Neural crest cell (in vitro differentiated cells): ENCODE data around the gene ACAP2. TPM values are rescaled to one million over a fixed set of nuclear protein-coding genes. Genes with fewer than 3 reads are reported as not detected.
"Not testable (repeated sequence)": the region's sequence is repeated elsewhere in the genome, so short reads cannot be mapped to it uniquely, and the experiment has no call there.

Experiments
- DNase-seq: peaks from one replicate; pipeline ENCODE4 v3.0.0; 2021; ENCODE audit warnings: low read depth, mixed read lengths, low spot score
- H3K27ac Mint-ChIP-seq: one replicate; pipeline ENCODE4 v1.8.0; 2021; ENCODE audit warnings: mild to moderate bottlenecking, mixed read lengths; ENCODE audit not compliant: unreplicated experiment
- H3K27me3 Mint-ChIP-seq: 2 replicates; pipeline ENCODE4 v1.8.0; 2021; ENCODE audit warnings: low read depth, mild to moderate bottlenecking, mixed read lengths
- H3K36me3 Mint-ChIP-seq: 2 replicates; pipeline ENCODE4 v1.8.0; 2021; ENCODE audit warnings: low read depth, mild to moderate bottlenecking, mixed read lengths
- H3K4me1 Mint-ChIP-seq: 2 replicates; pipeline ENCODE4 v1.8.0; 2021; ENCODE audit warnings: mixed read lengths
- H3K4me3 Mint-ChIP-seq: one replicate; pipeline ENCODE4 v1.8.0; 2021; ENCODE audit warnings: mild to moderate bottlenecking, mixed read lengths
- H3K9me3 Mint-ChIP-seq: 2 replicates; pipeline ENCODE4 v1.8.0; 2021; ENCODE audit warnings: mixed read lengths
- CTCF ChIP-seq: fragments of 200-600 bp; sonication (generic); conservative IDR thresholded peaks from 2 replicates; pipeline ENCODE4 v1.5.0; 2021; ENCODE audit warnings: antibody characterized with exemption, mild to moderate bottlenecking
- long read RNA-seq: library from polyadenylated mRNA; unstranded; transcript quantifications from one replicate; pipeline ENCODE4 v2.0.0, GENCODE V29; 2020
- total RNA-seq: library from RNA; stranded (reverse); gene quantifications from 2 replicates; pipeline ENCODE4 v1.2.1, GENCODE V29; 2021

ACAP2 gene
- total RNA-seq, result 35.7 and 37.8 TPM in 2 replicates
- long read RNA-seq, full-length matches to known transcripts, result 4 of 31 reads
- long read RNA-seq, partial matches to known transcripts, result 17 of 31 reads
- long read RNA-seq, other reads (novel, unspliced or antisense), result 10 of 31 reads

GRCh38 chr3:195442573-195443390, at the start of gene ACAP2:
Gene ACAP2 (minus strand): TSS chr3:195443020. CDS start chr3:195442847, 173 bp downstream.
- peaks cover 29% of the 10 kb centered on the region for H3K4me1 Mint-ChIP-seq
- TF ChIP-seq CTCF, result no peak
- H3K4me3 Mint-ChIP-seq, result peak within 1 kb of the TSS; percentile 97
- peak within 1 kb of the TSS; percentile 93 for H3K27ac Mint-ChIP-seq
- no peaks in the 10 kb centered on the region for H3K9me3 Mint-ChIP-seq
- no peaks in the 10 kb centered on the region for H3K27me3 Mint-ChIP-seq
- peak; percentile 98 for DNase-seq
- H3K36me3 Mint-ChIP-seq, result no peaks in the 10 kb centered on the region

- TF ChIP-seq CTCF, result no peak
- H3K9me3 Mint-ChIP-seq, result no peaks in the 10 kb centered on the region
- H3K4me3 Mint-ChIP-seq, result no peak overlapping the region
- no peaks in the 10 kb centered on the region for H3K36me3 Mint-ChIP-seq
- H3K27ac Mint-ChIP-seq, result no peak overlapping the region
- no peak for DNase-seq
- H3K4me1 Mint-ChIP-seq, result no peaks in the 10 kb centered on the region
- H3K27me3 Mint-ChIP-seq, result peaks cover 19% of the 10 kb centered on the region
Observed at GRCh38 chr3:195475614-195476013, 32.8 kb upstream of the ACAP2 start.

- H3K27ac Mint-ChIP-seq, H3K4me1 Mint-ChIP-seq, H3K4me3 Mint-ChIP-seq, H3K9me3 Mint-ChIP-seq, H3K36me3 Mint-ChIP-seq, DNase-seq: not testable (repeated sequence)
- H3K27me3 Mint-ChIP-seq, result peaks cover 19% of the 10 kb centered on the region
Observed at GRCh38 chr3:195475116-195475515, 32.3 kb upstream of the ACAP2 start.

GRCh38 chr3:195468841-195469240, 26.0 kb upstream of the ACAP2 start:
- Mint-ChIP-seq H3K27me3 (no peaks in the 10 kb centered on the region), H3K27ac (no peak overlapping the region), H3K4me3 (no peak overlapping the region), H3K4me1 (no peaks in the 10 kb centered on the region), H3K9me3 (peaks cover 4% of the 10 kb centered on the region), H3K36me3 (no peaks in the 10 kb centered on the region)
- TF ChIP-seq CTCF, result no peak
- DNase-seq, result no peak

GRCh38 chr3:195468391-195468776, 25.6 kb upstream of the ACAP2 start:
- TF ChIP-seq CTCF, result no peak
- Mint-ChIP-seq H3K9me3 (peaks cover 4% of the 10 kb centered on the region), H3K27ac (no peak overlapping the region), H3K36me3 (no peaks in the 10 kb centered on the region), H3K27me3 (no peaks in the 10 kb centered on the region), H3K4me3 (no peak overlapping the region), H3K4me1 (no peaks in the 10 kb centered on the region)
- no peak for DNase-seq
